Activated CD4-positive, CD25-positive, alpha-beta regulatory T cell treated with anti-CD3 and anti-CD28 coated beads, Interleukin-2, amount 50 U/mL, for 16 hours (primary cell): ENCODE data around the gene TMEM270.
"Not testable (repeated sequence)": the region's sequence is repeated elsewhere in the genome, so short reads cannot be mapped to it uniquely, and the experiment has no call there.

Experiments
- DNase-seq: peaks from one replicate; pipeline ENCODE4 v3.0.0-alpha.2; 2020; ENCODE audit warnings: low read depth, low spot score

Gene TMEM270, protein sequence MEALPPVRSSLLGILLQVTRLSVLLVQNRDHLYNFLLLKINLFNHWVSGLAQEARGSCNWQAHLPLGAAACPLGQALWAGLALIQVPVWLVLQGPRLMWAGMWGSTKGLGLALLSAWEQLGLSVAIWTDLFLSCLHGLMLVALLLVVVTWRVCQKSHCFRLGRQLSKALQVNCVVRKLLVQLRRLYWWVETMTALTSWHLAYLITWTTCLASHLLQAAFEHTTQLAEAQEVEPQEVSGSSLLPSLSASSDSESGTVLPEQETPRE

DNA sequence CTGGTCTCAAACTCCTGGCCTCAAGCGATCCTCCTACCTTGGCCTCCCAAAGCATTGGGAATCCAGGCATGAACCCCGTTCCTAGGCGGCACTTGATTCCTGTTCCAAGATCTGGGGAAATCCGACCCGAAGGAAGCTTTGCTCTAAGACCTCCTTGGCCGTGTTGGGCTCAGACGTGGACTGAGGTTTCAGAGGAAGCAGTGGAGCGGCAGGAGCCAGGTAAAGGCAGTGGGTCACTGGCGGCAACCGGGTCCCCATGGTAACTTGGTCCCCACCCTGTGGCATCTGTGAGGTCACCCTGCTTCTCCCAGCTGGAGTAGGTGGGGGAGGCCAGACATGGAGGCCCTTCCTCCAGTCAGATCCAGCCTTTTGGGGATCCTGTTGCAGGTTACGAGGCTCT is at the start of gene TMEM270:
TMEM270 (plus strand) TSS at position 301 of the 400 bp plus-strand sequence; CDS start at position 337, 36 bp downstream.
- no peak for DNase-seq

DNA sequence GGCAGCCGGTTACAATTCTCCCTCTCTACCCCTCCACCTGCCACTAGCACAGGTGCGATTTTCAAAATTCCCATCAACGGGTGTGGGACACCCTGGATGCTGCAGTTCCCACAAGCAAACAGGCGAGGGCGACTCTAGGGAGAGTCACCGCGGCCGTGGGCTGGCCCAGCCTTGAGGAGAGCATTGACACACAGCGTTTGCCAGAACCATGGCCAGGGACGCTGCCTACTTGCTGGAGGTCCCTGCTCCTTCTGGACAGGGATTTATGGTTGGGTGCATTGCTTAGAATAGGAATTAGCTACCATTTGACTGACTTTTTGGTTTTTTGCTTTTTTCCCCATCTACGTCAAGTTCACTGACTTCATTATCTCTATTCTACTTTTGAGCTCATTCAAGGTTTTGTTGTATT is 49.2 kb upstream of the TMEM270 start:
- DNase-seq = peak; percentile 14

DNA sequence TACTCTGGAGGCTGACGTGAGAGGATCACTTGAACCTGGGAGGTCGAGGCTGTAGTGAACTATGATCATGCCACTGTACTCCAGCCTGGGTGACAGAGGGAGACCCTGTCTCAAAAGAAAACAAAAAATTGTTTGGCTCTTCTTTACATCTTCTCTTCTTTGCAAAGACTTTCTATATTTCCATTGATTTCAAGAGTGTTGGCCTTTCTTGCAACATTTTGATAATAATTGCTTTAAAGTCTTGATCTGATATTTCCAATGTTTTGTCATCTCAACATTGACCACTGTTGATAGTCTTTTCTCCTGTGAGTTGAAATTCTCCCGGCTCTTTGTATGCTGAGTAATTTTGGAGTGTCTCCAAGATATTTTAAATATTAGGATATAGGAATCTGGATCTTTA is 48.0 kb upstream of the TMEM270 start:
- no peak for DNase-seq

- no peak for DNase-seq
Measured at GRCh38 chr7:73815436-73815835, 45.5 kb upstream of the TMEM270 start.

DNA sequence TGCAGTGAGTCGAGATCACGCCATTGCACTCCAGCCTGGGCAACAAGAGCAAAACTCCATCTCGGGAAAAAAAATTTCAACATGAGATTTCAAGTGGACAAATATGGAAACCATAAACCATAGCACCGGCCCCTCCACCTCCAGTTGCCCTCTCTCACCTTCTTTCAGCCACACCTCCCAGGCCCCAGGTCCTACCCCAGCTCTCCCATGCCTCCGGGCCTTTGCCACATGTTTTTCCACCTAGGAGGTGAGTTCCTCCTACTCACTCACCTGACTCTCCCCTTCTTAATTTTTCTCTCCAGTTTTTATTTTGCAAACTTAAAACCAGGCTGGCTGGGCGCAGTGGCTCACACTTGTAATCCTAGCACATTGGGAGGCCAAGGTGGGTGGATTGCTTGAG is 43.8 kb upstream of the TMEM270 start:
- no peak for DNase-seq

DNA sequence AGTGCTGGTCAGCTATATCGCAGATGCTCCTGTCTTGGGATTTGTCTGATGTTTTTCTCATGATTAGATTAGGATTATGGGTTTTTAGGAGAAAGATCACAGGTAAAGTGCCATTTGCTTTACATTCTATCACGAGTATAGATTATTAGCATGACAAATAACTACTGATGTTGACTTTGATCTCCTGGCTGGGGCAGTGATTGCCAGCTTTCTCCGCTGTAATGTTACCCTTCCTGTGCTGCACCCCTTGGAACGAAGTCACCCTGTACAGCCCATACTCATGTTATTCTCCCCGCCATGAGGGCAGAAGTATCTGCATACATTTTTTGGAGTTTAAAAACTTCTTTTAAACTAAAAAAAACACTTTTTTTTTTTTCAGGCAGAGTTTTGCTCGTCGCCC is 40.9 kb upstream of the TMEM270 start:
- no peak for DNase-seq

DNA sequence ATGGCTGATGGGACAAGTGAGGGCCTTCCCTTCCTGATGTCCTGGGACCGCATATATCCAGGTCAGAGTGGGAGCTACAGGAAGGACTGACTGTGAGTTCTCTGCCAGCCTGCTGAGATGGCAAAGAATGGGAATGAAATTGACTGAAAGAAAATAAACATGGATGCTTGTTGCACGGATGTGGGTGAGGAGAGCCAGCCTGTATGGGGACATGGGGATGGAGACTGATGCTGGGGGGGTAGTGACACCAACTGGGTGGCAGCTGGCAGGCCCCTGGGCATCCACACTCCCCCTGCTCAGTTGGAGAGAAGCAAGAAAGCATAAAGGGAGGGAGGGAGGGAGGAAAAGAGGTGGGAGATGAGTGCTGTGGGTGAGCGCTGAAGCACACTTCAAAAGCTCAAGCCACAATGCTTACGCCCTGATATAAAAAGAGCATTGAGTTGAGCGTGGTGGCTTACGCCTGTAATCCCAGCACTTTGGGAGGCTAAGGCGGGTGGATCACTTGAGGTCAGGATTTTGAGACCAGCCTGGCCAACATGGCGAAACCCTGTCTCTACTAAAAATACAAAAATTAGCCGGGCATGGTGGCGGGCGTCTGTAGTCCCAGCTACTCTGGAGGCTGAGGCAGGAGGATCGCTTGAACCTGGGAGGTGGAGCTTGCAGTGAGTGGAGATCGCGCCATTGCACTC is 39.2 kb upstream of the TMEM270 start:
- not testable (repeated sequence) for DNase-seq

GRCh38 chr7:73822319-73823173 is 38.4 kb upstream of the TMEM270 start:
- no peak for DNase-seq

- DNase-seq = no peak
Measured at GRCh38 chr7:73823257-73823656, 37.7 kb upstream of the TMEM270 start.

DNA sequence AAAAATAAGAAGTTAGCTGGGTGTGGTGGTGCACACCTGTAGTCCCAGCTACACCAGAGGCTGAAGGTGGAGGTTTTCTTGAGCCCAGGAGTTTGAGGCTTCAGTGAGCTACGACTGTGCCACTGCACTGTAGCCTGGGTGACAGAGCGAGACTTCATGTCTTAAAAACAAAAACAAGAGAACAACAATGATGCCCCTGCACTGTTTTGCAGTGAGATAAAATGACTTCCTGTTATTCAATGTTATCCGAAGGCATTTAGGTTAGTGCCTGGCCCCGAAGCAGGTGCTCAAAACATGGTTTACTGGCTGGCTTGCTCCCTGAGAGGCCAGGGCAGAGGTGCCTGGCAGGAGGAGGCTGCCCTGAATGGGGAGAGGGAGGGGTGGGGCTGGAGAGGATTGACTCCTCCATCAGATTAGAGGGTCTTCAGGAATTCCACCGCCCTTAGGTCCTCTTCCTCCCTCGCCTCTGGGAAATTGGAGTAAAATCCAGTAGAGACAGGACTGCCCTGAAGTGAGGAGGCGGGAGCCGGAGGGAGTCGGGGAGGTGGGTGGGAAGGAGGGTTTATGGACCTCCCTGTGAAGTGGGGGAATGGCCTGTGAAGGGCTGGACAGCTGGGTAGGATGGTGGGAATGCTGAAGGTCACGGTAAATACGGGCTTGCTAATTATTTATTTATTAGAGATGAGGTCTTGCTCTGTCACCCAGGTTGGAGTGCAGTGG is 36.9 kb upstream of the TMEM270 start:
- no peak for DNase-seq

DNA sequence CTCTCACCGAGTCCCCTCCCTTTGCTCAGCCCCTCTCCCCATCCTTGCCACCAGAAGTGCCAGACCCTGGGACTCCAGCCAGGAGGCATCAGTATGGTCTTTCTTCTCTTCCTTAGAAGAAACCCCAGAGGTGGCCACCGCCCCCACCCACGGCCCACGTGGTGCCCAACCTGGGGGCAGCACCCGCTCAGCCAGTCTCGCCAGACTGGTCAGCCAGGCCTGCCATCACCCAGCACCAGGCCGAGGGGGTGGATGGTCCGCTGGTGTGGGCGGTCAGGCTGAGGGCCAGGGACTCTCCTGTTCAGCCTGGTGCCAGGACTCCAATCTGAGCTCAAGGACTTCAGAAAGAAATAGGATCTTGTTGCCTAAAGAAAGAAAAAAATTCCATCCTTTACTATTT is 36.0 kb upstream of the TMEM270 start:
- DNase-seq = no peak

DNA sequence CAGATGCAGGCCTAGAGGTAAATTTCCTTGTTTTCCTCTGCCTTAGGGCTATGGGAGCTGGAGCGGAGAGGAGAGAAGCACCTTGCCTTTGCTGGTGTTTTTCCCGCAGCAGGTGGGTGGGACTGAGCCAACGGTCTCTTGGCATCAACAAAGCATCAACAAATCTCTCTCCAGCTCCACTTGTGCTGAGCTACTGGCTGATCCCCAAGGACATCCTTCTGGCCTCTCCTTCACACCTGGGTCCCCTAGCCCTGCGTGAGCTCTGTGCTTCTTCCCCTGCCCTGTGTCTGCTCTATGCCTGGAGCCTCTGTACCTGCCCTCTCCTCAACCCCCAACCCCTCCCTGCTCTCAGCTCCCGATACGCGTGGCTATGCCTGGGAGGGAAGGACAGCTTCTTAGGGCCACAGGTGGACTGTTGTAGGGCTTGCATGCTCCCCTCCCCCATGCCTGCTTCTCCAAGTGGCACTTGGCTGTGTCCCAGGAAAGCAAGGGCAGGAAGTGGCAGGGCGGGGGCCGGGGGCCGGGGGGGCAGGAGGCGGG is 33.3 kb upstream of the TMEM270 start:
- DNase-seq = no peak

- DNase-seq = no peak
Measured at GRCh38 chr7:73828107-73828803, 32.7 kb upstream of the TMEM270 start.

DNA sequence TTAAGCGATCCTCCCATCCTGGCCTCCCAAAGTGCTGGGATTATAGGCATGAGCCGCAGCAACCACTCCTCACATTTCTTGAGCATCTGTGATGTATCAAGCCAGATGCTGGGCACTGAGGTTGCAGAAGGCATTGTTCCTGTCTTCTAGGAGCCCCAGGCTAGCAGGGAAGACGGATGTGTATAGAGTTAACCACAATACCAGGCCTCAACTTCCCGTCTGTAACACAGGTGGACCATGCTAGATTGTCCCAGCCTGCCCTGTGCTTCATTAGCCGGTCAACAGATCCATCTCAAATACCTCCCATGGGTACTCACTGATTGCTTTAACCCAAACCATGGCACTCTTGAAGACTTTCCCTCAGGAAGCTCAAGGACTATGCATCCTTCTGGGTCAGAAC is 32.0 kb upstream of the TMEM270 start:
- no peak for DNase-seq

- DNase-seq = no peak
Measured at GRCh38 chr7:73829505-73829904, 31.5 kb upstream of the TMEM270 start.

DNA sequence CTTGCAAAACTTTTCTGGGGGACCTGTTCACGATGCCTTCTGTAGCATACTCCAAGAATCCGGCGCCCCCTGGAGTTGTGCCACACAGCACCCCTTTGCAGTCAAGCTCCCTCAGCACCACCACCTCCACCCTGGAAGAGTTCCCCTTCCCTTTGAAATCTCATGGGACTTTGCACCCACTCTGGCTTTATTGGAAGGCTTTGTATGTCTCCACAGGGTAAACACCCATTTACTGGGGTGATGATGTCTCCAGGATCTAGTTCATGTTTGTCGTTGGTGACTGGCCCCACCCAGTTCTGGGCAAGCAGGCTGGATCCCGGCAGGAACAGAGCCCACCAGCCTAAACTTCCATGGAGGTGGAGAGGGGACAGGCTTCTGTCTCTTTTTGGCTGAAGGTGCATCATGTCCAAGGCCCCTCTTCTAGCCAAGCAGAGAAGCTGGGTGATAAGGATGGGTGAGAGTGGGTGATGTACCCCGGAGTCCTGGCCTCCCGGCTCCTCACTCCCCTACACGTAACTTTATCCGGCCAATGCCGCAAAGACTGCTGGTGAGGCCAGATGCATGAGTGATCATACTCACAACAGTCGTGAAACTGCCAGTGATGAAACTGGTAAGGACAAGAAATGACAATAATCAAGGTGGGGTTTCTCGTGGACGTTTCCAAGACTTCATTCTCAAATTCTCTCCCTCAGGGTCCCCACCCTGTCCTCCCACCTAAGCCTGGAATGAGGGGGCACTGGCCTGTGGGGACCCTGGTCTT is 30.9 kb upstream of the TMEM270 start:
- DNase-seq = no peak

DNA sequence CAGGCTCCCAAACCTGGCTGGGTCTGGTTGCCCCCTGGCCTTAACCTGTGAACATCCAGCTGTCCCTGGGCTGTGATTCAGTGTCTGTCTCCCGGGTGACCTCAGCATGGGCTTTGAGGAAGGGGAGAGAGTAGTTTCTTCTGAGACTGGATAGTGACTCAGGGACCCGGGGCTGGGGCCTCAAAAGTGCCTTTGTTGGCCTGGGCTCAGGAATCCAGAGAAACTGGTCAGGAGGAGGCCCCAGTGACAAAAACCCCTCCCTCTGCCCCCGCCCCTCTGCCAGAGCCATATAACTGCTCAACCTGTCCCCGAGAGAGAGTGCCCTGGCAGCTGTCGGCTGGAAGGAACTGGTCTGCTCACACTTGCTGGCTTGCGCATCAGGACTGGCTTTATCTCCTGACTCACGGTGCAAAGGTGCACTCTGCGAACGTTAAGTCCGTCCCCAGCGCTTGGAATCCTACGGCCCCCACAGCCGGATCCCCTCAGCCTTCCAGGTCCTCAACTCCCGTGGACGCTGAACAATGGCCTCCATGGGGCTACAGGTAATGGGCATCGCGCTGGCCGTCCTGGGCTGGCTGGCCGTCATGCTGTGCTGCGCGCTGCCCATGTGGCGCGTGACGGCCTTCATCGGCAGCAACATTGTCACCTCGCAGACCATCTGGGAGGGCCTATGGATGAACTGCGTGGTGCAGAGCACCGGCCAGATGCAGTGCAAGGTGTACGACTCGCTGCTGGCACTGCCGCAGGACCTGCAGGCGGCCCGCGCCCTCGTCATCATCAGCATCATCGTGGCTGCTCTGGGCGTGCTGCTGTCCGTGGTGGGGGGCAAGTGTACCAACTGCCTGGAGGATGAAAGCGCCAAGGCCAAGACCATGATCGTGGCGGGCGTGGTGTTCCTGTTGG is 30.0 kb upstream of the TMEM270 start, which contains the start of gene CLDN4:
CLDN4 (plus strand) TSS at position 316 of the 903 bp plus-strand sequence; CDS start at position 522, 206 bp downstream.
- no peak for DNase-seq

GRCh38 chr7:73831584-73831833 is 29.4 kb upstream of the TMEM270 start:
- no peak for DNase-seq
